PC-9 (cell line): ENCODE results near the gene LEUTX.

Source experiments
- CTCF ChIP-seq: fragments of 200-600 bp; sonication (generic); conservative IDR thresholded peaks from 2 replicates; pipeline ENCODE4 v1.6.1; 2017; ENCODE audit warnings: mixed run types, antibody characterized with exemption, mild to moderate bottlenecking, moderate library complexity
- EZH2 ChIP-seq: fragments of 200-600 bp; sonication (generic); IDR thresholded peaks from 2 replicates; pipeline ENCODE4 v1.8.0; 2017; ENCODE audit warnings: antibody characterized with exemption, low read depth

GRCh38 chr19:39805104-39805503, 26.4 kb downstream of the LEUTX start:
- TF ChIP-seq CTCF (no peak), EZH2 (no peak)
